Psoas muscle (tissue), 8 donors: ENCODE data around the gene KANK4. TPM values are rescaled to one million over a fixed set of nuclear protein-coding genes. Genes with fewer than 3 reads are reported as not detected.

ENCODE experiments used
- ATAC-seq, 4 donors: fragments of 200-7000 bp; cut with Tn5 transposase; one replicate each; pipeline ENCODE4 v1.9.1; 2020; ENCODE audit warnings: moderate library complexity in 3 of 4, mild to moderate bottlenecking in 2 of 4
- DNase-seq, 2 donors: peaks; one replicate each; pipeline ENCODE4 v3.0.0-alpha.2; 2020
- H3K27ac ChIP-seq: fragments of 200-600 bp; one replicate; pipeline ENCODE4 v1.8.0; 2022
- H3K27me3 ChIP-seq, 3 donors: fragments of 200-600 bp in 1 of 3; one replicate each; pipeline versions ENCODE4 v1.6.1 to v1.8.0; 2013 to 2022; ENCODE audit warnings: low read length in 2 of 3, mild to moderate bottlenecking in 2 of 3, moderate library complexity in 1 of 3; ENCODE audit not compliant: insufficient read depth in 3 of 3
- H3K36me3 ChIP-seq, 2 donors: fragments of 200-600 bp in 1 of 2; one replicate each; pipeline versions ENCODE4 v1.6.1 to v1.8.0; 2013 to 2022; ENCODE audit warnings: low read depth in 1 of 2, mild to moderate bottlenecking in 1 of 2, moderate library complexity in 1 of 2; ENCODE audit not compliant: insufficient read depth in 1 of 2
- H3K4me1 ChIP-seq: fragments of 200-600 bp; one replicate; pipeline ENCODE4 v1.8.0; 2022
- H3K4me3 ChIP-seq: fragments of 200-600 bp; one replicate; pipeline ENCODE4 v1.8.0; 2022; ENCODE audit warnings: mild to moderate bottlenecking
- H3K9me3 ChIP-seq: fragments of 200-600 bp; one replicate; pipeline ENCODE4 v1.8.0; 2022
- WGBS, 3 donors: extraction: QIAGEN DNeasy Blood & Tissue Kit; methylation state at CpG; one replicate each; pipeline versions ENCODE4 v1.1.6 to v1.1.7; 2013; 5-methylcytosine and 5-hydroxymethylcytosine counted together
- intact Hi-C, 2 donors: fragments of 100-400 bp; cut with DNase I; formaldehyde crosslinking; loops; one replicate each; pipeline versions ENCODE4 v1.11.0 to v1.14.2; 2022
- polyA plus RNA-seq, 3 donors: library from polyadenylated mRNA; stranded (reverse); fragments of 200-250 nt; gene quantifications; one replicate each; pipeline ENCODE4 v1.2.3, GENCODE V29; 2013
- total RNA-seq, 4 donors: library from RNA; stranded (reverse); fragmentation: NEBNext Ultra II Directional in 2 of 4; extraction: Animal tissue kit (Norgen Biotek cat#: 25700) in 2 of 4; gene quantifications; one replicate each; pipeline versions ENCODE4 v1.2.1 to v1.2.4, GENCODE V29; 2021 to 2023
- TF ChIP-seq, protein P1 (sequence below): fragments of 200-600 bp; IDR thresholded peaks from one replicate; pipeline ENCODE4 v1.8.0; 2022; ENCODE audit warnings: antibody characterized with exemption
- donor health status: healthy with polysubstance abuse.
- donor health status: DM: no; HTN: no; CAD: no; lungs with moderate emphysema.
- donor health status: Bipolar disorder and iron deficiency.
- donor health status: healthy.
- donor health status: DM: yes; HTN: yes; CAD: no.
- donor health status: DM: no; HTN: no; CAD: no.
- donor health status: DM: no; HTN: no; CAD: no.
- donor health status: DM: yes; HTN: yes; CAD: no.

The KANK4 gene
- total and polyA plus RNA-seq, 7 donors: 0.09 to 1.1 (median 0.17) TPM; not detected in 3

DNA sequence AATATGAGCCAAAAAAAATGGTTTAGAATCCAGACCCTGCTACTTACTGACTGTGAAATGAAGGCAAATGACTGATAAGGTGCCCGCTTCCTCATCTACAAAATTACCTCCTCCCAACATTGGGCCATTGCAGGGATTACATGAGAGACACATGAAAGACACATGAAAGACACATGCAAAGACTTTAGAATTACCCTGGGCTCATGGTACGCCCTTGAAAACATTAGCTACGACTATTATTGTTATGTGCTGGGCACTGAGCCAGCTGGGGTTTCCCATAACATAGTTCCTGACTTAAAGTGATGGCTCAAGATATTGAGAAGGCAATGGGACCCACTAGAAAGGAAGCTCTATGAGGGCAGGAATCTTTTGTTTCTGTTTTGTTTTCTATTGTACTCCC is 43.7 kb upstream of the KANK4 start:
- Histone ChIP-seq H3K9me3 (peaks cover 4% of the 10 kb centered on the region), H3K36me3 (no peaks in the 10 kb centered on the region), H3K4me1 (no peaks in the 10 kb centered on the region), H3K27ac (no peak overlapping the region), H3K4me3 (no peak overlapping the region), H3K27me3 (peaks cover 0 to under 1% (median 0%) of the 10 kb centered on the region in 3 donors)
- intact Hi-C loops: no loop called here
- no peak for DNase-seq
- ATAC-seq: no peak
- WGBS, 3 donors: 66 to 73% (median 71%) methylated on average over 3 of the region's 3 CpGs
- TF ChIP-seq, protein P1, sequence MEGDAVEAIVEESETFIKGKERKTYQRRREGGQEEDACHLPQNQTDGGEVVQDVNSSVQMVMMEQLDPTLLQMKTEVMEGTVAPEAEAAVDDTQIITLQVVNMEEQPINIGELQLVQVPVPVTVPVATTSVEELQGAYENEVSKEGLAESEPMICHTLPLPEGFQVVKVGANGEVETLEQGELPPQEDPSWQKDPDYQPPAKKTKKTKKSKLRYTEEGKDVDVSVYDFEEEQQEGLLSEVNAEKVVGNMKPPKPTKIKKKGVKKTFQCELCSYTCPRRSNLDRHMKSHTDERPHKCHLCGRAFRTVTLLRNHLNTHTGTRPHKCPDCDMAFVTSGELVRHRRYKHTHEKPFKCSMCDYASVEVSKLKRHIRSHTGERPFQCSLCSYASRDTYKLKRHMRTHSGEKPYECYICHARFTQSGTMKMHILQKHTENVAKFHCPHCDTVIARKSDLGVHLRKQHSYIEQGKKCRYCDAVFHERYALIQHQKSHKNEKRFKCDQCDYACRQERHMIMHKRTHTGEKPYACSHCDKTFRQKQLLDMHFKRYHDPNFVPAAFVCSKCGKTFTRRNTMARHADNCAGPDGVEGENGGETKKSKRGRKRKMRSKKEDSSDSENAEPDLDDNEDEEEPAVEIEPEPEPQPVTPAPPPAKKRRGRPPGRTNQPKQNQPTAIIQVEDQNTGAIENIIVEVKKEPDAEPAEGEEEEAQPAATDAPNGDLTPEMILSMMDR: no peak

DNA sequence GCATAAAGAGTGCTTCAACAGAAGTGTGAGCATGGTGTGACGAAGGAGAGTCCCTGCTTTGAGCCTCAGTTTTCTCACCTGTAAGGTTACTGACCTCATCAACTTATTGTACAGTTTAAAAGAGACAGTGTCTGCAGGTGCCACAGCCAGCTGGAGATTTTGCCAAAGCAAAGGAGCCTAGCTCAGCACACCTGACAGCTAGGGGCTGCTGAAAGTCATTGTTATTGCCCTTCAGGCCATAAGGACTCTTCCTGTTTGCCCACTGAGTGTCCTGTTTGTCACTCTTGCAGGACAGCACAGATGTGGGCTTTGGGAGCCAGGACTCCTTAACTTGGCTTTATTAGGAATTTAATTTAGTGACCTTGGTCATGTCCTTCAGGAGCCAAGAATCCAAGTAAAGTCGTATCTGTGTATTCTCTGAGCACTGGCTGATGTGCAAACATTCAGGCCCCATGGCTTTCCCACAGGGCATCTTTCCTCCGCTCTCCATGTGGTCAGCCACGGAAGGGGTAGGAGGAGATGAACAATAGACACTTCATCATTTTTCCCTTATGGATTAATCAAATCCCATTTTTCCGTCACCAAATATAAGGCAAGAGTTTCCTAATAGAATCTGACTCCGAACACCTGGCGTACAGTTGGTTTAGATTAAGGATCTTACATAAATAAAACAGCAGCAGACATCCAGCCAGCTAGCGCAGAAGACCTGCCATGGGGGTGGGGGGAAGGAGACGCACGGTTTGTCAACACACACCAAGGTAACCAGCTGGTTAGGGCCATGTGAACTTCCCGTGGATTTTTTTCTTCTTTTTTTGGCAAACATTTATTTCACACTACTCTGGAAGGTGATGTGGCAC is 43.1 kb upstream of the KANK4 start:
- peaks cover 0 to 1% (median 0%) of the 10 kb centered on the region in 3 donors for H3K27me3 ChIP-seq
- no peak overlapping the region for H3K4me3 ChIP-seq
- H3K9me3 ChIP-seq: peaks cover 4% of the 10 kb centered on the region
- no peak overlapping the region for H3K27ac ChIP-seq
- intact Hi-C loops: no loop called here
- 58 to 69% (median 64%) methylated on average over 11 of the region's 11 CpGs for WGBS, 3 donors
- ATAC-seq (no peak), DNase-seq (no peak)
- H3K36me3 ChIP-seq: no peaks in the 10 kb centered on the region
- no peaks in the 10 kb centered on the region for H3K4me1 ChIP-seq
- TF ChIP-seq, protein P1: no peak

DNA sequence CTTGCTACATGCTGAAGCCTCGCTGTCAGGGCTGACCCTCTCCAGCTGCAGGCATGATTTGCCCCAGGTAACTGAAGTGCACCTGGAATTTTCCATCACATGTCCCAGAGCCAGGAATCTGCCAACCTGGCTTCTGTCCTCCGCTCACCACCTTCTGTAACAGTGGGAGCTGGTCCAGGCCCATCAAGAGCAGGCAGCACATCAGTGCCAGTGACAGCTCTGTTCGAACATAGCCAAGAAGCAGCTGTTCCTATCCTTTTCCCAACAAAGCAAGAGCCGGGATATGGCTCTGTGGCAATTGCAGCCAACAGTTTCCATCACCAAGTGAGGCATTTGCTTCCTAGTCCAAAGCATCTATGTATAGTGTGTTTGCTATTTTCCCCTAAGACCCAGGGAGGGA is 42.2 kb upstream of the KANK4 start:
- no peaks in the 10 kb centered on the region for H3K4me1 ChIP-seq
- WGBS, 3 donors: 36 to 41% (median 38%) methylated on average over 4 of the region's 4 CpGs
- H3K4me3 ChIP-seq: no peak overlapping the region
- DNase-seq (no peak), ATAC-seq (peak in 2 of 4 donors; percentile 44 to 51)
- no peak overlapping the region for H3K27ac ChIP-seq
- no peaks in the 10 kb centered on the region for H3K9me3 ChIP-seq
- no peaks in the 10 kb centered on the region for H3K36me3 ChIP-seq
- intact Hi-C loops: no loop called here
- TF ChIP-seq, protein P1: no peak
- peaks cover 0 to 1% (median 0%) of the 10 kb centered on the region in 3 donors for H3K27me3 ChIP-seq

DNA sequence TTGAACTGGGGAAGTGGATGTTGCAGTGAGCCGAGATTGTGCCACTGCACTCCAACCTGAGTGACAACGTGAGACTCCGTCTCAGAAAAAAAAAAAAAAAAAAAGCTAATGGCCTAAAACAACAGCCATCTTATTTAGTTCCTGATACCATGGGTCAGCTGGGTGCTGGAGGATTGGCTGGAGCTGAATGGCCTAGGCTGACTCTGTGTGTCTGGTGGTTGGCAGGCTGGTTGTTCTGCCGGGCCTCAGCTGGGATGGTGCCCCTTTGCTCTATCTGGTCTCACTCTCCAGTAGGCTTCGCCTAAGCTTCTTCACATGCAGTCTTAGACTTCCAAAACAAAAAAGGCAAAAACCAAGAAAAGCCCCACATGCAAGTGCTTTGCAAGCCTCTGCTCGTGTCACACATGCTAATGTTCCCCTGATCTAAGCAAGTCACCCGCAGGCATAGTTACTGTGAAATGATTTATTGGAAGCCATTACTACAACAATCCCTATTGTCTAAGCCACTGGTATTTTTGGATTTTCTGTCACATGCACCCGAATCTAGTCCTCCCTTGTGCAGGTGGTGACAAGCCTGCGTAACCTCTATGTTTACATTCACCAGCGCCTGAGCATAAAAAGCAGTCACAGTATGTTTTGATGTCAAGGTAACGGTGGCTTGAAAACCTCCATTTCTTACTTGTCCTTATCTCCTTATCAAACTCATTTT is 39.6 kb upstream of the KANK4 start:
- intact Hi-C loops: no loop called here
- ATAC-seq (no peak), DNase-seq (no peak)
- Histone ChIP-seq H3K36me3 (no peaks in the 10 kb centered on the region), H3K27ac (no peak overlapping the region), H3K27me3 (peaks cover 0 to 1% (median 0%) of the 10 kb centered on the region in 3 donors), H3K9me3 (no peaks in the 10 kb centered on the region), H3K4me1 (no peaks in the 10 kb centered on the region), H3K4me3 (no peak overlapping the region)
- TF ChIP-seq, protein P1: no peak
- 82 to 90% (median 87%) methylated on average over 11 of the region's 11 CpGs for WGBS, 3 donors
